ENCODE measurements around the gene DLGAP1. TPM values are rescaled to one million over a fixed set of nuclear protein-coding genes. Genes with fewer than 3 reads are reported as not detected.

DLGAP1 gene
- total and polyA plus RNA-seq, 3 donors from 2014 or later = 18.6 to 93.8 (median 69.1) TPM

GRCh38 chr18:3624935-3625741 lies 830.0 kb downstream of the DLGAP1 start:
- intact Hi-C loops (cut with DNase I; ENCODE audit: low total_unique reads) = no loop called here
- H3K9me3 ChIP-seq = no peaks in the 10 kb centered on the region
- no peak for DNase-seq
- peak overlapping the region in 1 of 2 donors; percentile 55 for H3K27ac ChIP-seq
- H3K4me1 ChIP-seq = peaks cover 4% of the 10 kb centered on the region
- H3K36me3 ChIP-seq (ENCODE audit: low read depth, missing control alignments) = no peaks in the 10 kb centered on the region
- 55 to 78% methylated on average over 7 to 9 of the region's 9 CpGs for WGBS, 2 donors
- TF ChIP-seq CTCF (IDR thresholded peaks at IDR 0.05) (no peak), POLR2A (IDR thresholded peaks at IDR 0.05) (no peak)
- no peak overlapping the region for H3K4me3 ChIP-seq
- H3K27me3 ChIP-seq = no peaks in the 10 kb centered on the region

- Histone ChIP-seq H3K27me3 (no peaks in the 10 kb centered on the region), H3K4me1 (peaks cover 4% of the 10 kb centered on the region), H3K9me3 (no peaks in the 10 kb centered on the region), H3K27ac (peak overlapping the region; percentile 28 to 55), H3K4me3 (no peak overlapping the region), H3K36me3 (ENCODE audit: low read depth, missing control alignments) (no peaks in the 10 kb centered on the region)
- no peak for DNase-seq
- intact Hi-C loops (cut with DNase I; ENCODE audit: low total_unique reads) = no loop called here
- WGBS, 2 donors = 54 to 82% methylated on average over 2 of the region's 2 CpGs
- TF ChIP-seq POLR2A (IDR thresholded peaks at IDR 0.05) (no peak), CTCF (IDR thresholded peaks at IDR 0.05) (no peak)
Measured at GRCh38 chr18:3624546-3624934, 830.6 kb downstream of the DLGAP1 start.

GRCh38 chr18:3623769-3624545 lies 831.1 kb downstream of the DLGAP1 start:
- no peaks in the 10 kb centered on the region for H3K27me3 ChIP-seq
- DNase-seq = peak; percentile 62
- WGBS, 2 donors = 44 to 49% methylated on average over 17 to 30 of the region's 30 CpGs
- no peak overlapping the region for H3K4me3 ChIP-seq
- no peaks in the 10 kb centered on the region for H3K36me3 ChIP-seq (ENCODE audit: low read depth, missing control alignments)
- TF ChIP-seq CTCF (IDR thresholded peaks at IDR 0.05) (no peak), POLR2A (IDR thresholded peaks at IDR 0.05) (no peak)
- H3K9me3 ChIP-seq = no peaks in the 10 kb centered on the region
- H3K4me1 ChIP-seq = peaks cover 4% of the 10 kb centered on the region
- intact Hi-C loops (cut with DNase I; ENCODE audit: low total_unique reads) = no loop called here
- H3K27ac ChIP-seq = peak overlapping the region; percentile 28 to 55

GRCh38 chr18:3620146-3621119 lies 834.7 kb downstream of the DLGAP1 start:
- H3K36me3 ChIP-seq (ENCODE audit: low read depth, missing control alignments) = no peaks in the 10 kb centered on the region
- intact Hi-C loops (cut with DNase I; ENCODE audit: low total_unique reads) = no loop called here
- peaks cover 4% of the 10 kb centered on the region for H3K4me1 ChIP-seq
- TF ChIP-seq CTCF (IDR thresholded peaks at IDR 0.05) = no peak
- TF ChIP-seq POLR2A (IDR thresholded peaks at IDR 0.05) = no peak
- no peak overlapping the region for H3K27ac ChIP-seq
- no peak for DNase-seq
- no peaks in the 10 kb centered on the region for H3K9me3 ChIP-seq
- no peaks in the 10 kb centered on the region for H3K27me3 ChIP-seq
- H3K4me3 ChIP-seq = no peak overlapping the region
- 91 to 96% methylated on average over 18 of the region's 18 CpGs for WGBS, 2 donors

Measured in testis (tissue), 3 donors.